Stimulated activated CD4-positive, alpha-beta T cell treated with anti-CD3 and anti-CD28 coated beads, Interleukin-4, amount 100 ng/mL, for 4 hours (primary cell): Measurements from ENCODE around the gene ZNF519.
"Not testable (repeated sequence)": the region's sequence is repeated elsewhere in the genome, so short reads cannot be mapped to it uniquely, and the experiment has no call there.

Experiments used
- DNase-seq, 2 experiments: peaks; one replicate each; pipeline ENCODE4 v3.0.0-alpha.2; 2020

The ZNF519 gene

DNA sequence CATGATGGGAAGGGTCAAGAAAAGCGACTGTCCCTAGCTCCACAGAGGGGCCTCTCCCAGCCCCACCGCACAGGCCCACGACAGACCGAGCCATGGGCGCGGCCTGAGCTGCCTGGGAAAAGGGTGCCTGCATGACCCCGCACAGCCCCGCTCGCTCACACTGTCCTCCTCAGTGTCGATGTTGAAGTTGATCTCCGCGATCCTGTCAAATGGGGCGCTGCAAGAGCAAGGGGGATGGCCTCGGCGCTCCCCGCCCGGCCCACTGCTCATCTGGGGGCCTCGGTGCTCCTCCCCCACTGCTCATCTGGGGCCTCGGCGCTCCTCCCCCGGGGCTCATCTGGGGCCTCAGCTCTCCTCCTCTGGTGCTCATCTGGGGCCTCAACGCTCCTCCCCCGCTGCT, 14.5 kb upstream of the ZNF519 start:
- not testable (repeated sequence) for DNase-seq

DNA sequence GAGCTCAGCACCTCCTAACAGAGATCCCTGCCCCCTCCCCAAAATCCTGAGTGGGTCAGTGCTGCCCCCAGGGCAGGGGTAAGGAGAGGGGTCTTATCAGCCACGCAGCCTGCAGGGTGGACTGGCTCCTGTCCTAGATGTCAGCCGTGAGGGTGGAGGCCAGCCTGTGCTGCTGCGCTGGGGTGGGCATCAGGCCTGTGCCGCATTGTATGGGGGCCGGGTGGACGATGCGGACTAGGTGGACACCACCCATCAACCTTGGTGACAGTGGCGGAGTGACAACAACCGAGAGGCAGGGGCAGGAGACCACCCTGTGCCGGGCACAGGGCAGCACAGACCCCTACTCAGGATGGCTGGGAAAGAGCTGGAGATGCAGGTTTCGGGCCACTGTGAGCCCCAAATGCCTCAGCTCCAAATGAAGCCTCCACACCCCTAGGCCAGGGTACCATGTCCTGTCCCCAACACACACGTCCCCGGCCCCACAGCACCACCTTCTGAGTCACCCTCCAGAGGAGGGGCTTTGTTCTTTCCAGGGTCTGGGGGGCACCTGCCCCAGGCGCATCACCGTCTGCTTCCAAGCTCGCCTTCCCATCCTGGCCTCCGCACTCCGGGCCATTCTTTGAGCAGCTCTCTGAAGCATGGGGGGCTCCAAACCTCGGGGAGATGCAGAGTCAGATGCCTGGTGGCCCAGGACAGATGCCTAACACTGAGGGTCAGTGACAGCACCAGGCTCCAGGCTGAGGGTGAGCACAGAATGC, 13.5 kb upstream of the ZNF519 start:
- DNase-seq, result not testable (repeated sequence)

DNA sequence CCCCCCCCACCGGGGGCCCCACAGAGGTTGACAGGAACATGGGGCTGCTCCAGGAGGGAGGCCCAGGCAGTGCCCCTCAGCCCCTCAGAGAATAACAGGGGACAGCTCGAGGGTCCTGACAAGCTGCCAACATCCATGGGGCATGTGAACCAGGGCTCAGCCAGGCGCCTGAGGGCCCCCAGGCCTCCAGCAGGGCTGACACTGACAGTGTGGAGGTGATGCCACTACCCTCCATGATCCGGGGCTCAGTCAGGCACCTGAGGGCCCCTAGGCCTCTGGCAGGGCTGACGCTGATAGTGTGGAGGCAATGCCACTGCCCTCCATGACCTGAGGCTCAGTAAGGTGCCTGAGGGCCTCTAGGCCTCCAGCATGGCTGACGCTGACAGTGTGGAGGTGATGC, 12.8 kb upstream of the ZNF519 start:
- DNase-seq, result not testable (repeated sequence)

DNA sequence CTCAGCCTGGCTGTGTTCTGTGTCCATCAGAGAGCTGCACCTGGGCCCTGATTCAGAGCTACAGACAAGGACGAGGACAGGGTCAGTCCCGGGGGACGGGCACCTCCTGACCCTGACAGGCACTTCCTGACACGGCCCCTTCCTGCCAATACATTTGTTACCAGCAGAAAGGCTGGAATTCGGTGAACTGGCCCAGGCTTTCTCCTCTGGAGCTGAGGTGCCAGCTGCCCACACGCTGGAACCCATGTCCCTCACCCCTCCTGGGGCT, 12.3 kb upstream of the ZNF519 start:
- no peak for DNase-seq

DNA sequence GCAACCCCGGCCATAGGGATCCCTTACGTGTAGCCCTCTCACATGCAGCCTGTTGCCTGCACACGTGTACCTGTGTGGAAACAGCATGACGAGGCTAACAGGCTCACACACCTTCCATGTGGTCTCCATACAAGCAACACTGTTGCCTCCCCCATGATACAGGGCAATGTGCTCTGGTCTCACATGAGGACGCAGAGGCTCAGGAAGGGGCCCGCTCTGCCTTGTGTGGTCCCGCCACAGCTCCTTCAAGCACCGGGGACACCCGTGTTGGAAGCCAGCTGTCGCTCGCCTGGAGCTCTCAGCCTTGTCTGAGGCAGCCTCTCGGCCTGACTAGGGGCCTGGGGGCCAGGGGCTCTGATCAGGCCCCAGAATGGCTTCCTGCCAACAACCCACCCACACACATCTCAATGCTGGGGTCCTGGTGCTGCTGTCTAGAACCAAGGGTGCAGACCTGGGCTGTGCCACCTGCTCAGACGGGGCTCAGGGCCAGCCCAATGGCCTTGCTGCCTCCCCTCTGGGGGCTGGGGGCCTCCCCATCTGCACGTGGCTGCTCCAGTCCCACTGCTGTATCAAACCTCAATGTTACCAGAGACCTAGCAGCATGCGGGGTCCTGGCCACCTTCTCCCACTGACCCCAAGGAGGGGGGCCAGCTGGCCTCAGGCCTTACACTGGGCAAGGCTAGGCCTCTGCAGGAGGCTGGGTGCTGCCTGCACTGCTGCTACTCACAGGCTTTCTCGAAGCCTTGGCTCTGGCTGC, 11.8 kb upstream of the ZNF519 start:
- not testable (repeated sequence) for DNase-seq

DNA sequence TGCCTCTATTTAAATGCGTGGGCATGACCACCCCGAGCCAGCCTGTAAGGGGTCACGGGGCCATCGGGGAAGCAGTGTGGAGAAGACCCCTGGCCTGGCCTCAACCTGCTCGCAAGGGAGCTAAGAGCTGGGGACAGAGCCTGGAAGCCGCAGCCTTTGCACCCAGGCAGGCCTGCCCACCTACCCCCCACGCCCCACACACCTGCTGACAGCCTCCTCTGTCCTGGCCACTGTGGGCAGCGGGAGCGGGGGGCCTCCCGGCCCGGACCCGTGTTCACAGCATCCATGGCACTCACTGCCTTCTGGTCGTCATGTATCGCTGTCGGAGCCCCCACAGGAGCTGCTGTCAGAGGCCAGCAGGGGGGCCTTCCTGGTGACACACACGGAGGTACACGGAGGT, 11.2 kb upstream of the ZNF519 start:
- not testable (repeated sequence) for DNase-seq

DNA sequence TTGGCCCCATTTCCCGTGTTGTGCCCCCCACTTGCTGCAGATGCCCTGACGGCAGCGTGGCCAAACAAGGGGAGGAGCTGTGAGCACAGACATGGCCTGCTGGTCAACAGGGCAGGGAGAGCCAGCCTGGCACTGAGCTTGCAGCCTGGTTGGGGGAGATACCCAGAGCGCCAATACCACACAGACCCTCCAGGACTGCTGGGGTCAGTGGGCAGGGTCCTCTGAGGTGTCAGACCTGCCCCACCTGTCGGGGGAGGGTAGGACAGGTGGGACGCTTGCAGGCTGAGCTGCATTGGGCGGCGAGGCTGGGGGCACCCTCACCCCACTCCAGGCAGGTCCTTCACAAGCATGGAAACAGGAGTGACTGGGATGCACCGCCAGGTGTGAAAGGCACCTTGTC, 9.9 kb upstream of the ZNF519 start:
- not testable (repeated sequence) for DNase-seq

DNA sequence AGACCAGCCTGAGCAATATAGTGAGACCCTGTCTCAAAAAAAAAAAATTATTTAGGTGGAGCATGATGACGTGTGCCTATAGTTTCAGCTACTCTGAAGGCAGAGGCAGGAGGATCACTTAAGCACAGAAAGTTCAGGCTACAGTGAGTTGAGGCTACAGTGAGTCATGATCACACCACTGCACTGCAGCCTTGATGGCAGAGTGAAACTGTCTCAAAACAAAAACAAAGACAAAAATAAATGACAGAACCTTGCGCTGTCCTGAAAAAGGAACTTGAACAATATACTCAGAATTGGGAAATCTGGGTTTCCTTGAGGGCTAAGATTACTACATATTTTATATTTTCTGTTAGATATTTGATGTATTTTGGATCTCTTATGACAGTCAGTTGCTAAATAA, 7.3 kb upstream of the ZNF519 start:
- not testable (repeated sequence) for DNase-seq

DNA sequence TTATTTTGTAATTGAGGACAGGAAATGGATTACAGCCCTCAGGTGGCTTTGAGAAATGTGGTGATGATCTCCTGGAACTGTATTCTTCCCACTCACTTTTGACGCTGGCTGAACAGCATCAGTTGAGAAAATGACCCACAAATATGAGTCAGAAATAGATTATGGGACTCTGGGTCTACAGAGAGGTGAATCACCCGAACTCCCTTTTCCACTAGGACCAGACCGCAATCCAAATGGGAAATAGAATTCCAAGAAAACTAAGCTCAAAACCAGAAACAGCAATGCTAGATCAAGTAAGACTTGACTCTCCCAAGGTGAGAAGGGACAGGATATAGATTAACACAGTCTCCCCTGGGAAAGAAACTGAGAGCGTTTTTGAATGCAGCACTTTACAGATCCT, 5.7 kb upstream of the ZNF519 start:
- DNase-seq, result not testable (repeated sequence)

DNA sequence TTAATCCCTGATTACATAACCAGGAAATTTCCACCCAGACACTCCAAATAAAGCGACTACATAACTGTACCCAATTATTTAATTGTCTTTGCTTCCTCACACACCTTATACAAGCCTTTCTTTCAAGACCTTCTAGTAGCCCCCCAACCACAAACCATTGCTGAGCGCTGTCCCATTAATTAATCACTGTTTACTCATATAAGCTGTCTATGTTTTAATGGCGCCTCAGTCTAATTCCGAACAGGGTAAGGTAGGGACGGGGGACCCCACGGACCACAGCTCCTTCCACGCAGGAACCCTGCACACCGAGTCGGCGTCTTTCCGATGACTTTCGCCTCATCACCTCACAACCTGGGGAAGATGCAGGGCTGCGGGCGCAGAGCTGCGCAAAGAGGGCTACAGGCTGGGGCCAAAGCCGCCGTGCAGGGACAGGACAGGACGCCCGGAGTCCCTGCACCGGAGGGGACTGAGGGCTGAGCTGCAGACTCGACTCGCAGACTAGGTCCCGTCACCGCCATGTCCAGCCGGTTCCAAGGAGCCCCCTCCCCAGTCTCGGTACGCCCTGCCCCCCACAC, 452 bp downstream of the ZNF519 start:
- not testable (repeated sequence) for DNase-seq

DNA sequence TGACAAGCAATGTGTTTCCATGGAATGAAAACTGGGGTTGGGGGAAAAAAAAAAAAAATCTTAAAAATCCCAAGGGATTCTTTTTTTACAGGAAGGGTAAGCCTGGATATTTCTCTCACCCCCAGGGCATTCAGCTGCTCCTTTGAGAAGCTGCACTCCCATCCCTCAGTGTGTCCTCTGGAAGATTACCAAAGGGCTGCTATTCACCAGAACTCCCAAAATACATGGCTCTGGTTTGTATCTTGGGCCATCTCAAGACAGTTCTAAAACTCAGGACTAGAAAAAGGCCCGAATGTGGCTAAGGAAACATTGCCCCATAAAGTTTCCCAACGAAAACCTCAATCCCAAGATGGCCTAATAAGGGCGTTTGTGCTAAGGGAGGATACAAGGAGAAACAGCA, 1.4 kb downstream of the ZNF519 start:
- not testable (repeated sequence) for DNase-seq

DNA sequence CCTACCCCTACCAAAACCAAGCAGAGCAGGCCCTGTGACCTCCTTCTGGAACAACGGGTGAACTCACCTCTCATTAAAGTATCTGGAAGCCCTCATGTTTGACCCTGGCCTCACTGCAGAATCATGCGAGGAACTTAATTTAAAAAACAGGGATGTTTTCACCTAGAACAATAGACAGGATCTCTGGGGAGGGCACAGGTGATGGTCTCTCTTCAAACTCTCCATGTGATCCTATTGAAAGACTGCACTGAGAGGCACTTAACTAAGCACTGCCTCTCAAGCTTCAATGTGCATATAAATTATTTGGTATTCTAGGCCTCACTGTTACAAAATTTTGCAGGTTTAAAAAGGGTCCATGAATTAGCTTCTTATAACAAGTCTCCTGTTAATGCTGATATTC, 7.5 kb downstream of the ZNF519 start:
- DNase-seq, result no peak

DNA sequence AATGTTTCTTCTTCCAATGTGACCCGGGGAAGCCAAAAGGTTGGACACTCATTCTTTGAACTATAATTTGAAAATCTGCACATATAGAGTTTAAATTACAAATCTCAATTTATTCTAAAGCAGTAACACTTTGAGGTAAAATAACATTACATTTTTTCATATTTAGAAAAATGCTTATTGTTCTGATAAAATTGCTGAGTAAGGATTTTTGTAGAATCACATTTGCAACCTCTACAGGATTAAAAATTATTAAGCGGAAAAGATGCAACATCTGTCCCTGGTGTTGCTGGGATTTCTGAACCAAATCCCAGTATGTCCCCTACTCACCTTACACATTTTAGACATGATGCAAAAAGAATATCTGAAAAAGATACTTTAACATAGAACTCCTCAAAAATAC, 10.1 kb downstream of the ZNF519 start:
- no peak for DNase-seq

DNA sequence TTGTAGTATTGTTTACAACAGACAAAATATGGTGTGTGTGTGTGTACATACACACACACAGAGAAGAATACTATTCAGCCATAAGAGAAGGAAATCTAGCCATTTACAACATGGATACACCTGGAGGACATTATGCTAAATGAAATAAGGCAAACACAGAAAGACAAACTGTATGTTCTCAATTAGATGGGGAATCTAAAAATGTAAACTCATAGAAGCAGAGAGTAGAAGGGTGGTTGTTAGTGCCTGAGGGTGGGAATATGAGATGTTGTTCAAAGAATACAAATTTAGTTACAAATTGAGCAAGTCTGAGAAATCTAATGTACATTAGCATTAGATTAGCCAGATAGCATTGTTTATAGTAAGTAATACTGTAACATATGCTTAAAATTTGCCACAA, 11.3 kb downstream of the ZNF519 start:
- DNase-seq, result no peak

DNA sequence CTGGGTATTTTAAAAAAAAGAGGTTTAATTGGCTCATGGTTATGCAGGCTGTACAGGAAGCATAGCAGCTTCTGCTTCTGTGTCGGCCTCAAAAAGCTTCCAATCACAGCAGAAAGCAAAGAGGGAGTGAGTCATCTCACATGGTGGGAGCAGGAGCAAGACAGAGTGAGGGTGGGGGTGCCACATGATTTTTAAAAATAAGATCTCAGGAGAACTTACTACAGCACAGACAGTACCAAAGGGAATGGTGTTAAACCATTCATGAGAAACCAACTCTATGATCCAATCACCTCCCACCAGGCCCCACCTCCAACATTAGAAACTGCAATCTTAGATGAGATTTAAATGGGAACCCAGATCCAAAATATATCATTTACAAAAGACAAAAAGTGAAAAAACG, 14.6 kb downstream of the ZNF519 start:
- no peak for DNase-seq

DNA sequence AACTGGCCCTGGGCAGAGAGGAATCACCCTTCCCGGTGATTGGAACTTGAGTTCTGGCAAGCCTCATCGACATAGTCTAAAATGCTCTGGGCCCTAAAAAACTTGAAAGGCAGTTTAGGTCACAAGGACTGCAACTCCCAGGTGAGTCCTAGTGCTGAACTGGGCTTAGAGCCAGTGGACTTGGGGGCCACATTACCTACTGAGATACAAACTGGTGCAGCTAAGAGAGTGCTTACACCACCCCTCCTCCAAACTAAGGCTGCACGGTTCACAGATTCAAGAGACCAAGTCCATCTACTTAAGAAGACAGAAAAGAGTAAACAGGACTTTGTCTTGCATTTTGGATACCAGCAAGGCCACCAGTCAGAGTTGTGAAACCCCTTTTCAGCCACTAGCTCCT, 25.3 kb downstream of the ZNF519 start:
- no peak for DNase-seq

DNA sequence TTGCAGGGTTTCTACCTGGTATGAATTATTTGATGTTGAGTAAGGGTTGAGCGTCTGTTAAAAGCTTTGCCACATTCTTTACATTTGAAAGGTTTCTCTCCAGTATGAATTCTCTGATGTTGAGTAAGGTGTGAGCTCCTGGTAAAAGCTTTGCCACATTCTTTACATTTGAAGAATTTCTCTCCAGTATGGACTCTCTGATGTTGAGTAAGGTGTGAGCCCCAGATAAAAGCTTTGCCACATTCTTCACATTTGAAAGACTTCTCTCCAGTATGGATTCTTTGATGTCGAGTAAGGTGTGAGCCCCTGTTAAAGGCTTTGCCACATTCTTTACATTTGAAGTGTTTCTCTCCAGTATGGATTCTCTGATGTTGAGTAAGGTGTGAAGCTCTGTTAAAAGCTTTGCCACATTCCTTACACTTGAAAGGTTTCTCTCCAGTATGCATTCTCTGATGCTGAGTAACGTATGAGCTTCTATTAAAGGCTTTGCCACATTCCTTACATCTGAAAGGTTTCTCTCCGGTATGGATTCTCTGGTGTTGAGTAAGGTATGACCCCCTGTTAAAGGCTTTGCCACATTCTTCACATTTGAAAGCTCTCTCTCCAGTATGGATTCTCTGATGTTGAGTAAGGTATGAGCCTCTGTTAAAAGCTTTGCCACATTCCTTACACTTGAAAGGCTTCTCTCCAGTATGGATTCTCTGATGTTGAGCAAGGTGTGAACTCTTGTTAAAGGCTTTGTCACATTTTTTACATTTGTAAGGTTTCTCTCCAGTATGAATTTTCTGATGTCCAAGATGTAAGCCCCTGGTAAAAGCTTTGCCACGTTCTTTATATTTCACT, 27.1 kb downstream of the ZNF519 start:
- DNase-seq, result no peak

DNA sequence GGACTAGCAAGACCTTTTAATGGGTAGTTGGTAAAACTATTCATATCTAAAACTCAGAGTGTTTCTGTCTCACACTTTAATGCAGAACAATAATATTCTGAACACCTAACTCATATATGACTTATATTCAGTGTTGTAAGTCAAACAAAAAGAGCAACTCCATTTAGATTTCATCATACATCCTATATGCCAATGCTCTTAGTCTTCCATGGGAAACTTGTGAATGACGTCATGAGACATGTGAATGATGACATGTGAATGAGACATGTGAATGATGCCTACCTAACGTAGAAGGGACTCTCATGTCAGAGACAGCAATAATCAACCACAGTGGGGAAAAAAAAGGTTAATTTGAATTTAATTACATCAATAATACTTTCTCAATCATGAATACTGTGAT, 28.0 kb downstream of the ZNF519 start:
- DNase-seq, result no peak

DNA sequence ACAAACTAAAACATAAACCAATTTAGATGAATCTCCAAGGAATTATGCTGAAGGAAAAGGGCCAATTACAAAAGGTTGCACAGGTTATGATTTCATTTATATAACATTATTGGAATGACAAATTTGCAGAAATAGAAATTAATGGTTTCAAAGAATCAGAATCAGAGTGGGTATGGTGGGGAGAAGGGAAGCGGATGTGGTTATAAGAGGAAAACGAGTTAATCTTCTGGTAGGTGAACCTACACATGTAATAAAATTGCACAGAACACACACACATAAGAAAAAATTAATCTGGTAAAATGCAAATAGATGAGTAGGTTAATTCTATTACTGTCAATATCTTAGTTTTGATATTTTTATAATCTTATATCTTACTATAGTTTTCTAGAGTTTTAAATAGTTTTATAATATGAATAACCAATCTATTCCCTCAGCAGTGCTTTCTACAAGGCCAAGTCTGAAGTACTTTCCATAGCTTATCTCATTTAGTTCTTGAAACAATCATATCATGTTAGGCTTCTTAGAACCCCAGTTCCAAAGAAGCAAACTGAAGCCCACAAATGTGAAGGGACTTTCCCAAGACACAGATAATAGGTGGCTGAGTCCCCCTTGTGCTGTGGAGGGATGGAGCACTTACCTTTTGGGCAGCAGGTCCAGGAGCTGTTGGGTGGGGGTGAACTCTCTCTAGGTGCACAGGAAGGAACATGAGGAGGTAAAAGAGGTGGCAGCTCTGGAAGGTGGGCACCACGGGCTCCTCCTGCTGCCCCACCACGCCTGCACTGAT, 31.5 kb downstream of the ZNF519 start:
- no peak for DNase-seq

DNA sequence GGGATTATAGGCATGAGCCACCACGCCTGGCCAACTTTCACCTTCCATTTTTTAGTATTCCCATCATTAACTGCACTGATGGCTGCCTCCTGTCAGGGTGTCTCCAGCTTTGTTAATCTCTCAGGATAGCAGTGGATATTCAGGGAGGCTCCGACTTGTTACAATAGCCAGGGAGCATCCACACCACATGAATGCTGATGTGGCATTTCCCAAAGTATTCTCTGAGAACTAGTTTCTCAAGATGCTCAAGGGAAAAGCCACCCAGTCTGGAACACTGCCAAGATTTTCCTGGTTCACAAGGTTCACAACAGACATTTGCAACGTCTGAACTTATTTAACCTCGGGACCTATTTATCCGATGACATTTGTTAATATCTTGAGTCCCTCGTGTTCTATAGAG, 33.8 kb downstream of the ZNF519 start:
- DNase-seq, result no peak

DNA sequence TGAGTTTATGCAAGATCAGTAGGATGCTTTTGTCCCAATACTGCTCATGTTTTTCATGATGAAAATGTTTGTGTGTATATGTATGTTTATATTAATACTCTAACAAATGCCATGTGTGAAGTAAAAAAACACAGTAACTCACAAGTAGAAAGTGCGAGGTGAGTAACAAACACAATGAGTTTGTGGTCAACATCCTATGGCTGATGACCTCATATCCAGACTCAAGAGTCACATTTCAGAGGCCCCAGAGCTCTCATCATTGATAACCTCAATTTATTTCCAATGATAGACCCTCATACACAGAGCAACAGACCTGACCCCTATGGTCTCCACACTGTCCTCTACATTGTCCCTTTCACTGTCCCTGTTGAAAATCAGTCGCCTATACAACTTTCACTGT, 34.5 kb downstream of the ZNF519 start:
- DNase-seq, result no peak

DNA sequence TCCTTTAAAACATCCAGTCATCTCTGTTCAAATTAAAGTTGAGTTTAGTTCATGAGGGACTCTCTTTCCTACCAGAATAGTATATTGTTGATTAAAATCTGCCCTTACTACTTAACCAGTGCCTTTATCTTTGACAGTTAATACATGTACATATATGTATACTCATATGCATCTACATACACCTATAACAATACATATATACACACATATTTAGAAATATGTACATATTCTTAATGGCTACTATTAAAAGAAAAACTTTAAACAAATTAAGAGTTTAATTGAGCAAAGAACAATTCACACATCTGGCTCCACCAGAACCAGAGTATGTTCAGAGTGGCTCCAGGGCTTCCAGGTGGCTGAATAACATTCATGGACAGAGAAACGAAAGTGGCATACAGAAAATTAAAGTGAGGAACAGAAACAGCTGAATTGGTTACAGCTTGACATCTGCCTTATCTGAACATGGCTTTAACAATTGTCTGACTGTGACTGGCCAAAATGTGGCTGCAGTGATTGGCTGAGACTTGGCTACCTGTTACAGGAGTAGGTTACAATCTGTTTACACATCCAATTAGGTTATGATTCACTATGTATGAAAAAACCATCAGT, 38.8 kb downstream of the ZNF519 start:
- no peak for DNase-seq
